IMR-90 (cell line): Measurements from ENCODE around the gene DOHH. TPM values are rescaled to one million over a fixed set of nuclear protein-coding genes. Genes with fewer than 3 reads are reported as not detected.
A peak's percentile ranks its signal among the peaks of the same experiment; 100 is the strongest.

Experiments
- ATAC-seq: fragments of 200-7000 bp; cut with Tn5 transposase; 2 replicates; pipeline ENCODE4 v1.9.1; 2020; ENCODE audit warnings: low read depth, mild to moderate bottlenecking, moderate library complexity
- BruUV-seq: library from RNA; stranded (reverse); fragments of 400-500 nt; replicated peaks from 2 replicates; lab custom pipeline; 2021; lab: Mats Ljungman, UMichigan
- CTCF ChIA-PET: fragments of 300-600 bp; formaldehyde crosslinking; extraction: SDS; loops from one replicate; lab custom pipeline; 2021; ENCODE audit warnings: antibody characterized with exemption; lab: Yijun Ruan, JAX
- POLR2A ChIA-PET: fragments of 300-600 bp; sonication (Branson Sonifier 250); formaldehyde crosslinking; loops from one replicate; lab custom pipeline; 2022; ENCODE audit warnings: antibody characterized with exemption; ENCODE audit not compliant: unreplicated experiment; lab: Charles Lee
- DNase-seq: peaks from one replicate; pipeline ENCODE4 v3.0.0; 2013
- H2AFZ ChIP-seq: replicated peaks from 2 replicates; pipeline ENCODE3; 2013; ENCODE audit warnings: low read length, mild to moderate bottlenecking; ENCODE audit not compliant: poor library complexity
- H2AK5ac ChIP-seq: 2 replicates; pipeline ENCODE4 v1.6.1; 2013; ENCODE audit warnings: low read depth, low read length, inconsistent platforms
- H2AK9ac ChIP-seq: replicated peaks from 2 replicates; pipeline ENCODE3; 2013; ENCODE audit warnings: mild to moderate bottlenecking, low read depth, low read length, moderate library complexity; ENCODE audit not compliant: poor library complexity
- H2BK120ac ChIP-seq: 2 replicates; pipeline ENCODE4 v1.6.1; 2013; ENCODE audit warnings: low read depth, low read length, inconsistent platforms
- H2BK15ac ChIP-seq: 3 replicates; pipeline ENCODE4 v1.6.1; 2013; ENCODE audit warnings: low read depth, low read length, inconsistent platforms
- H2BK20ac ChIP-seq: 2 replicates; pipeline ENCODE4 v1.6.1; 2013; ENCODE audit warnings: low read depth, mild to moderate bottlenecking, inconsistent platforms, low read length, moderate library complexity
- H2BK5ac ChIP-seq: 2 replicates; pipeline ENCODE4 v1.6.1; 2013; ENCODE audit warnings: mild to moderate bottlenecking, low read depth, low read length, inconsistent platforms; ENCODE audit not compliant: poor library complexity, severe bottlenecking
- H3K14ac ChIP-seq: replicated peaks from 2 replicates; pipeline ENCODE4 v1.6.1; 2013; ENCODE audit warnings: low read depth, low read length, inconsistent platforms
- H3K18ac ChIP-seq: 2 replicates; pipeline ENCODE4 v1.6.1; 2013; ENCODE audit warnings: low read depth, low read length, control low read depth
- H3K23ac ChIP-seq: 2 replicates; pipeline ENCODE4 v1.6.1; 2013; ENCODE audit warnings: low read depth, low read length, inconsistent platforms
- H3K27ac ChIP-seq: 2 replicates; pipeline ENCODE4 v1.5.1; 2013; ENCODE audit warnings: mild to moderate bottlenecking, control low read depth, low read length; ENCODE audit not compliant: insufficient read depth
- H3K27me3 ChIP-seq: 2 replicates; pipeline ENCODE4 v1.6.1; 2013; ENCODE audit warnings: low read length; ENCODE audit not compliant: control insufficient read depth, insufficient read depth
- H3K36me3 ChIP-seq: 2 replicates; pipeline ENCODE4 v1.6.1; 2013; ENCODE audit warnings: low read length, mixed read lengths; ENCODE audit not compliant: control insufficient read depth, insufficient read depth
- H3K4ac ChIP-seq: 2 replicates; pipeline ENCODE4 v1.6.1; 2013; ENCODE audit warnings: low read depth, low read length, inconsistent platforms
- H3K4me1 ChIP-seq: 2 replicates; pipeline ENCODE4 v1.6.1; 2013; ENCODE audit warnings: low read length, mixed read lengths; ENCODE audit not compliant: control insufficient read depth, insufficient read depth
- H3K4me2 ChIP-seq: 2 replicates; pipeline ENCODE4 v1.6.1; 2013; ENCODE audit warnings: low read depth, mild to moderate bottlenecking, control low read depth, low read length, moderate library complexity
- H3K4me3 ChIP-seq: 2 replicates; pipeline ENCODE4 v1.5.1; 2013; ENCODE audit warnings: low read depth, mild to moderate bottlenecking, control low read depth, low read length, moderate library complexity; ENCODE audit not compliant: insufficient read depth
- H3K56ac ChIP-seq: 2 replicates; pipeline ENCODE4 v1.6.1; 2013; ENCODE audit warnings: low read length, inconsistent platforms; ENCODE audit not compliant: insufficient read depth; ENCODE audit errors: extremely low read depth
- H3K79me1 ChIP-seq, 2 experiments: 2 replicates each; pipeline ENCODE4 v1.6.1; 2013; ENCODE audit warnings: low read length in 2 of 2, inconsistent platforms in 1 of 2, low read depth in 1 of 2
- H3K9ac ChIP-seq: 2 replicates; pipeline ENCODE4 v1.6.1; 2013; ENCODE audit warnings: low read depth, low read length, control low read depth
- H3K9me1 ChIP-seq: 2 replicates; pipeline ENCODE4 v1.6.1; 2013; ENCODE audit warnings: low read length, inconsistent platforms; ENCODE audit not compliant: insufficient read depth
- H3K9me3 ChIP-seq: 2 replicates; pipeline ENCODE4 v1.6.1; 2013; ENCODE audit warnings: low read length; ENCODE audit not compliant: control insufficient read depth, insufficient read depth
- H4K20me1 ChIP-seq: 2 replicates; pipeline ENCODE4 v1.6.1; 2013; ENCODE audit warnings: low read length, inconsistent platforms; ENCODE audit not compliant: insufficient read depth
- H4K5ac ChIP-seq: 2 replicates; pipeline ENCODE4 v1.6.1; 2013; ENCODE audit warnings: mild to moderate bottlenecking, low read depth, low read length, control low read depth
- H4K8ac ChIP-seq, 2 experiments: 2 replicates each; pipeline ENCODE4 v1.6.1; 2013; ENCODE audit warnings: low read depth in 2 of 2, low read length in 2 of 2, control low read depth in 1 of 2, inconsistent platforms in 1 of 2
- H4K91ac ChIP-seq: 2 replicates; pipeline ENCODE4 v1.6.1; 2013; ENCODE audit warnings: low read depth, low read length, inconsistent platforms; ENCODE audit not compliant: insufficient read depth
- BHLHE40 ChIP-seq: fragments of 150-350 bp; IDR thresholded peaks from 2 replicates; pipeline ENCODE4 v1.6.1; 2016; ENCODE audit warnings: mild to moderate bottlenecking, low read depth, low read length
- CHD1 ChIP-seq: IDR thresholded peaks from 2 replicates; pipeline ENCODE4 v1.6.1; 2012; ENCODE audit warnings: low read depth, low read length, improper control_type of control experiment
- RAD21 ChIP-seq: IDR thresholded peaks from 2 replicates; pipeline ENCODE4 v1.6.1; 2012; ENCODE audit warnings: low read length, improper control_type of control experiment
- RFX5 ChIP-seq: IDR thresholded peaks from 2 replicates; pipeline ENCODE4 v1.8.0; 2012; ENCODE audit warnings: low read depth, mild to moderate bottlenecking, low read length, moderate library complexity
- WGBS, 2 experiments: methylation state at CpG; one replicate each; pipeline versions ENCODE4 v1.1.5 to v1.1.7; 2013; ENCODE audit warnings: missing lambda C conversion rate in 2 of 2; ENCODE audit not compliant: insufficient read length in 1 of 2; ENCODE audit errors: extremely low coverage in 2 of 2; 5-methylcytosine and 5-hydroxymethylcytosine counted together
- dilution Hi-C: fragments of 300-500 bp; cut with HindIII; formaldehyde crosslinking; loops from one replicate; pipeline ENCODE4 v1.14.3; 2018; ENCODE audit warnings: low sequenced_read_pairs; ENCODE audit not compliant: unreplicated experiment
- in situ Hi-C: fragments of 300-500 bp; cut with MboI; formaldehyde crosslinking; loops from 3 replicates; pipeline ENCODE4 v1.14.3; 2019; ENCODE audit warnings: low sequenced_read_pairs, inconsistent platforms, mixed read lengths
- intact Hi-C: fragments of 100-400 bp; cut with micrococcal nuclease; formaldehyde crosslinking; loops from 2 replicates; pipeline ENCODE4 v1.10.0; 2022
- polyA plus RNA-seq, 3 experiments: library from polyadenylated mRNA; depleted of rRNA; stranded (reverse); fragments of >200 nt; gene quantifications; 2 replicates each; pipeline ENCODE4 v1.2.3, GENCODE V29; 2012; ENCODE audit warnings: low replicate concordance in 1 of 3
- total RNA-seq: library from RNA; depleted of rRNA; stranded (reverse); fragments of >200 nt; gene quantifications from 2 replicates; pipeline ENCODE4 v1.2.3, GENCODE V29; 2012
- TF ChIP-seq, protein P1 (sequence below): conservative IDR thresholded peaks from 2 replicates; pipeline ENCODE4 v1.5.1; 2012; ENCODE audit warnings: mild to moderate bottlenecking, low read depth, low read length, improper control_type of control experiment
- TF ChIP-seq, protein P2 (sequence below): fragments of 150-350 bp; IDR thresholded peaks from 2 replicates; pipeline ENCODE4 v1.6.1; 2017; ENCODE audit warnings: mild to moderate bottlenecking, antibody characterized with exemption, low read length, low read depth

Gene DOHH
- total and polyA plus RNA-seq, 2 of the 4 experiments (the other 2 are of a cell fraction), result 3.2 to 9.2 TPM

DNA sequence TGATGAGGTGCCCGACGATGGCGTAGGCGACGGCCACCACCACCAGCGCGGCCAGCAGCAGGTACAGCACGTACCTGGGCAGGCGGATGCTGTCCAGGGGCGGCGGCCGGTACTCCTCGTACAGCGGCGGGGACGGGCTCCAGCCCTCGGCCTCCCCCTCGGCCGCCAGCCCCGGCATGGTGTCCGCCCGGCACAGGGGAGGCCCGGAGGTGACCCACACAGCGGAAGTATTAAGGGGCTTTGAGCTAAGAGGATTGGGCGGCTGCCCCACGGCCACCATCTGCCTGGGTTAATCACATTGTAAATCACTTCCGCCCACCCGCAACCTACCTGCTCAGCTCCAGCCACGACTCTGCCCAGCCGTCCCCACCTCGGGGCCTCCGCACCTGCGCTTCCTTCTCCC is 17.2 kb downstream of the DOHH start, which contains the start of gene SMIM44:
Gene SMIM44, minus strand, starts transcription at position 216 of the 403 bp plus-strand sequence. Its CDS starts 38 bp downstream, at position 178.
- Histone ChIP-seq H3K4me3 (no peak within 1 kb of the TSS), H2AFZ (peak within 1 kb of the TSS; percentile 21), H3K27ac (no peak within 1 kb of the TSS), H3K4me1 (no peaks in the 10 kb centered on the region), H3K14ac (no peak within 1 kb of the TSS), H3K4ac (no peak within 1 kb of the TSS), H4K20me1 (no peaks in the 10 kb centered on the region), H3K56ac (no peak within 1 kb of the TSS), H3K79me1 (no peaks in the 10 kb centered on the region), H2AK5ac (no peak within 1 kb of the TSS), H4K91ac (no peak within 1 kb of the TSS), H3K4me2 (no peak within 1 kb of the TSS), H2BK5ac (no peak within 1 kb of the TSS), H3K36me3 (no peaks in the 10 kb centered on the region), H4K5ac (no peak within 1 kb of the TSS), H2BK120ac (no peak within 1 kb of the TSS), H2AK9ac (no peak within 1 kb of the TSS), H2BK15ac (no peak within 1 kb of the TSS), H4K8ac (no peak within 1 kb of the TSS), H3K27me3 (peaks cover 28% of the 10 kb centered on the region), H2BK20ac (no peak within 1 kb of the TSS), H3K9ac (no peak within 1 kb of the TSS), H3K9me1 (no peaks in the 10 kb centered on the region), H3K9me3 (no peaks in the 10 kb centered on the region), H3K18ac (no peak within 1 kb of the TSS), H3K23ac (no peak within 1 kb of the TSS)
- CTCF ChIA-PET, result no interaction called here
- ATAC-seq (no peak), DNase-seq (no peak)
- dilution Hi-C loops (no loop called here), in situ Hi-C loops (loop anchor here (25.0 kb wide), 1 partner anchor 521 kb away; no protein-coding TSS in a partner anchor), intact Hi-C loops (no loop called here)
- POLR2A ChIA-PET, result interaction anchor here (0.6 kb wide), 1 partner anchor 183 kb away, joined by 6 read pairs; no protein-coding TSS in a partner anchor
- 73% methylated on average over 9 of the region's 33 CpGs; no CpG with 5 or more reads in 1 of the 2 experiments for WGBS, 2 experiments
- TF ChIP-seq, protein P1, sequence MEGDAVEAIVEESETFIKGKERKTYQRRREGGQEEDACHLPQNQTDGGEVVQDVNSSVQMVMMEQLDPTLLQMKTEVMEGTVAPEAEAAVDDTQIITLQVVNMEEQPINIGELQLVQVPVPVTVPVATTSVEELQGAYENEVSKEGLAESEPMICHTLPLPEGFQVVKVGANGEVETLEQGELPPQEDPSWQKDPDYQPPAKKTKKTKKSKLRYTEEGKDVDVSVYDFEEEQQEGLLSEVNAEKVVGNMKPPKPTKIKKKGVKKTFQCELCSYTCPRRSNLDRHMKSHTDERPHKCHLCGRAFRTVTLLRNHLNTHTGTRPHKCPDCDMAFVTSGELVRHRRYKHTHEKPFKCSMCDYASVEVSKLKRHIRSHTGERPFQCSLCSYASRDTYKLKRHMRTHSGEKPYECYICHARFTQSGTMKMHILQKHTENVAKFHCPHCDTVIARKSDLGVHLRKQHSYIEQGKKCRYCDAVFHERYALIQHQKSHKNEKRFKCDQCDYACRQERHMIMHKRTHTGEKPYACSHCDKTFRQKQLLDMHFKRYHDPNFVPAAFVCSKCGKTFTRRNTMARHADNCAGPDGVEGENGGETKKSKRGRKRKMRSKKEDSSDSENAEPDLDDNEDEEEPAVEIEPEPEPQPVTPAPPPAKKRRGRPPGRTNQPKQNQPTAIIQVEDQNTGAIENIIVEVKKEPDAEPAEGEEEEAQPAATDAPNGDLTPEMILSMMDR, result no peak
- TF ChIP-seq RAD21, result no peak
- no peak for TF ChIP-seq CHD1
- TF ChIP-seq, protein P2, sequence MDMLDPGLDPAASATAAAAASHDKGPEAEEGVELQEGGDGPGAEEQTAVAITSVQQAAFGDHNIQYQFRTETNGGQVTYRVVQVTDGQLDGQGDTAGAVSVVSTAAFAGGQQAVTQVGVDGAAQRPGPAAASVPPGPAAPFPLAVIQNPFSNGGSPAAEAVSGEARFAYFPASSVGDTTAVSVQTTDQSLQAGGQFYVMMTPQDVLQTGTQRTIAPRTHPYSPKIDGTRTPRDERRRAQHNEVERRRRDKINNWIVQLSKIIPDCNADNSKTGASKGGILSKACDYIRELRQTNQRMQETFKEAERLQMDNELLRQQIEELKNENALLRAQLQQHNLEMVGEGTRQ, result no peak
- TF ChIP-seq RFX5, result no peak
- TF ChIP-seq BHLHE40, result no peak
- BruUV-seq, result no TSS peak
